ENCODE measurements around the gene SRL. TPM values are rescaled to one million over a fixed set of nuclear protein-coding genes. Genes with fewer than 3 reads are reported as not detected.

Gene SRL
- polyA plus RNA-seq, 1 of the 3 experiments (the other 2 are of a cell fraction), result not detected

DNA sequence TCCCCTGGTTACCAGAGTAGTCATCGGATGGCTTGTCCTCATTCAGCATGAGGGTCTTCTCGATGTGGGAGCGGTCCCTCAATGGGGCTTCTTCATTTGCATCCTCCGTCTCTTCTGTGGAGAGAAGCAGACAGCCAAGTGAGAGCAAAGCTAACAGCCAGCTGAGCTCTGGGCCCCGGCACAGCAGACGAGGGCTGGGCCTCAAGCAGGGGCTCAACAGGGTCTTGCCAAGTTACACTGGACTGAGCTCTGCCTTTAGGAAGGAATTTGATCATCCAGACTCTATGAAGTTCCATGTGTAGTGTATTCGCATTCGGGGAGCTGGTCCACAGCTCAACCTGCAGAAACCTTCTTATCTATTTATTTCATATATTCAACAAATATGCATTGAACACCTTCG is 37.4 kb downstream of the SRL start:
- H3F3A ChIP-seq (replicated peaks; ENCODE audit: insufficient read depth), result no peaks in the 10 kb centered on the region
- no peak for DNase-seq
- H3K4me3 ChIP-seq (ENCODE audit: low read depth in 2 of 2, low read length in 1 of 2), result no peak overlapping the region
- CTCF ChIA-PET, result interaction anchor here (0.9 to 6.8 kb wide), 5 partner anchors 9 to 124 kb away, joined by 3 to 98 read pairs (median 3); no protein-coding TSS in a partner anchor
- H3K4me2 ChIP-seq, result no peak overlapping the region
- H3K27ac ChIP-seq (ENCODE audit: low read depth in 2 of 2, low read length in 1 of 2), result no peak overlapping the region
- WGBS (ENCODE audit: low lambda C conversion rate), result 88% methylated on average over 5 of the region's 9 CpGs
- no peaks in the 10 kb centered on the region for H4K20me1 ChIP-seq (ENCODE audit: insufficient read depth)
- no peaks in the 10 kb centered on the region for H3K9me2 ChIP-seq
- no peaks in the 10 kb centered on the region for H3K27me3 ChIP-seq (ENCODE audit: insufficient read depth)
- no peaks in the 10 kb centered on the region for H3K36me3 ChIP-seq (replicated peaks in 1 of 2; ENCODE audit: control insufficient read depth in 1 of 2, insufficient read depth in 2 of 2, low read length in 1 of 2)
- peaks cover 2 to 4% of the 10 kb centered on the region in 2 experiments; a peak in 1 of 4 replicates for H3K4me1 ChIP-seq (ENCODE audit: control insufficient read depth in 1 of 2, insufficient read depth in 2 of 2, low read depth in 1 of 2, low read length in 1 of 2)
- no peak overlapping the region for H2AFZ ChIP-seq (ENCODE audit: low read depth)
- TF ChIP-seq, protein P1, sequence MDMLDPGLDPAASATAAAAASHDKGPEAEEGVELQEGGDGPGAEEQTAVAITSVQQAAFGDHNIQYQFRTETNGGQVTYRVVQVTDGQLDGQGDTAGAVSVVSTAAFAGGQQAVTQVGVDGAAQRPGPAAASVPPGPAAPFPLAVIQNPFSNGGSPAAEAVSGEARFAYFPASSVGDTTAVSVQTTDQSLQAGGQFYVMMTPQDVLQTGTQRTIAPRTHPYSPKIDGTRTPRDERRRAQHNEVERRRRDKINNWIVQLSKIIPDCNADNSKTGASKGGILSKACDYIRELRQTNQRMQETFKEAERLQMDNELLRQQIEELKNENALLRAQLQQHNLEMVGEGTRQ (IDR thresholded peaks at IDR 0.05; ENCODE audit: borderline replicate concordance, low read depth, low read length), result no peak
- no peaks in the 10 kb centered on the region for H3K79me2 ChIP-seq (ENCODE audit: insufficient read depth)
- H3K9ac ChIP-seq, result no peak overlapping the region
- POLR2A ChIA-PET, result interaction anchor here (0.9 kb wide), 1 partner anchor 49 kb away, joined by 4 read pairs; no protein-coding TSS in a partner anchor
- no peaks in the 10 kb centered on the region for H3K9me3 ChIP-seq

DNA sequence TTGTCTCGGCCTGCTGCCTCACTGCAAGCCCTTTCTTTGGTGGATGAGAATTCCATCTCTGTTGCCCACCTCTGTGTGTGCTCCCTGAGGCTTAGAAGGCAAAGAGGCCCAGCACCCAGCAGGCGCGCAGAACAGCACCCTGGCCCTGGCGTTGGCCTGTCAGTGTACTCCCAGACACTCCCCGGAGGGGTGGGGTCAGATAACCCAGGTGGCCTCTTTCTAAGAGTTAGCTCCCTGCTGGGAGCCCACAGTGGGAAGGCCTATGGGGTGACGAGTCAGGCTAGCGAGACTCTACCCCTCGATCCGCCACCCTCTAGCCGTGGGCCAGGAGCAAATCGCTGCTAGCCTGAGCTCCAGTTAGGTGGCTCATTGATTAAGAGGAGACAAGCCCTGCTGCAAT is 38.1 kb downstream of the SRL start:
- POLR2A ChIA-PET, result interaction anchor here (0.9 kb wide), 1 partner anchor 50 kb away, joined by 4 read pairs; no protein-coding TSS in a partner anchor
- Histone ChIP-seq H3K4me3 (ENCODE audit: low read depth in 2 of 2, low read length in 1 of 2) (no peak overlapping the region), H2AFZ (ENCODE audit: low read depth) (no peak overlapping the region), H3K4me1 (ENCODE audit: control insufficient read depth in 1 of 2, insufficient read depth in 2 of 2, low read depth in 1 of 2, low read length in 1 of 2) (peaks cover 2 to 4% of the 10 kb centered on the region in 2 experiments; a peak in 1 of 4 replicates), H3K9ac (no peak overlapping the region), H4K20me1 (ENCODE audit: insufficient read depth) (no peaks in the 10 kb centered on the region), H3K27me3 (ENCODE audit: insufficient read depth) (no peaks in the 10 kb centered on the region), H3K4me2 (no peak overlapping the region), H3K27ac (ENCODE audit: low read depth in 2 of 2, low read length in 1 of 2) (no peak overlapping the region), H3K36me3 (replicated peaks in 1 of 2; ENCODE audit: control insufficient read depth in 1 of 2, insufficient read depth in 2 of 2, low read length in 1 of 2) (no peaks in the 10 kb centered on the region), H3K9me3 (no peaks in the 10 kb centered on the region), H3F3A (replicated peaks; ENCODE audit: insufficient read depth) (no peaks in the 10 kb centered on the region), H3K79me2 (ENCODE audit: insufficient read depth) (no peaks in the 10 kb centered on the region), H3K9me2 (no peaks in the 10 kb centered on the region)
- WGBS (ENCODE audit: low lambda C conversion rate), result 93% methylated on average over 5 of the region's 11 CpGs
- CTCF ChIA-PET, result interaction anchor here (1.1 to 6.8 kb wide), 6 partner anchors 10 to 220 kb away, joined by 3 to 98 read pairs (median 4); no protein-coding TSS in a partner anchor
- DNase-seq, result no peak
- TF ChIP-seq GABPA (IDR thresholded peaks at IDR 0.05; ENCODE audit: low read depth) (no peak), TEAD4 (IDR thresholded peaks at IDR 0.05; ENCODE audit: borderline replicate concordance, insufficient read depth) (no peak), NFIC (IDR thresholded peaks at IDR 0.05; ENCODE audit: borderline replicate concordance) (no peak), RXRA (IDR thresholded peaks at IDR 0.05; ENCODE audit: borderline replicate concordance, low read depth) (no peak), POLR2AphosphoS5 (IDR thresholded peaks at IDR 0.05; ENCODE audit: low read depth, low read length) (no peak), FOXJ3 (CRISPR knock-in tag; IDR thresholded peaks at IDR 0.05) (no peak), RCOR1 (IDR thresholded peaks at IDR 0.05; ENCODE audit: low read length) (no peak)
- TF ChIP-seq, protein P2, sequence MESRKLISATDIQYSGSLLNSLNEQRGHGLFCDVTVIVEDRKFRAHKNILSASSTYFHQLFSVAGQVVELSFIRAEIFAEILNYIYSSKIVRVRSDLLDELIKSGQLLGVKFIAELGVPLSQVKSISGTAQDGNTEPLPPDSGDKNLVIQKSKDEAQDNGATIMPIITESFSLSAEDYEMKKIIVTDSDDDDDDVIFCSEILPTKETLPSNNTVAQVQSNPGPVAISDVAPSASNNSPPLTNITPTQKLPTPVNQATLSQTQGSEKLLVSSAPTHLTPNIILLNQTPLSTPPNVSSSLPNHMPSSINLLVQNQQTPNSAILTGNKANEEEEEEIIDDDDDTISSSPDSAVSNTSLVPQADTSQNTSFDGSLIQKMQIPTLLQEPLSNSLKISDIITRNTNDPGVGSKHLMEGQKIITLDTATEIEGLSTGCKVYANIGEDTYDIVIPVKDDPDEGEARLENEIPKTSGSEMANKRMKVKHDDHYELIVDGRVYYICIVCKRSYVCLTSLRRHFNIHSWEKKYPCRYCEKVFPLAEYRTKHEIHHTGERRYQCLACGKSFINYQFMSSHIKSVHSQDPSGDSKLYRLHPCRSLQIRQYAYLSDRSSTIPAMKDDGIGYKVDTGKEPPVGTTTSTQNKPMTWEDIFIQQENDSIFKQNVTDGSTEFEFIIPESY (IDR thresholded peaks at IDR 0.05; ENCODE audit: borderline replicate concordance, low read depth), result no peak
